H1 (cell line): ENCODE measurements around the gene NIPAL4. TPM values are rescaled to one million over a fixed set of nuclear protein-coding genes. Genes with fewer than 3 reads are reported as not detected.

Experiments used
- CTCF ChIA-PET: fragments of 300-600 bp; sonication (Branson Sonifier 250); formaldehyde crosslinking; loops from one replicate; lab custom pipeline; 2021; ENCODE audit not compliant: partially characterized antibody; lab: Charles Lee
- POLR2A ChIA-PET: fragments of 300-600 bp; sonication (Branson Sonifier 250); formaldehyde crosslinking; loops from one replicate; lab custom pipeline; 2021; ENCODE audit warnings: inconsistent platforms; ENCODE audit not compliant: partially characterized antibody; lab: Charles Lee
- DNase-seq, 2 experiments: peaks; one replicate each; pipeline versions ENCODE4 v3.0.0 to v3.0.0-alpha.2; 2010 to 2022; ENCODE audit warnings: low spot score in 2 of 2, low read depth in 1 of 2, mixed read lengths in 1 of 2
- FAIRE-seq: peaks from 2 replicates; lab custom pipeline; 2011; peaks lifted over from hg19 to GRCh38; lab: Jason Lieb, UNC
- H2AFZ ChIP-seq: 2 replicates; pipeline ENCODE4 v1.8.1; 2012; ENCODE audit warnings: low read length, inconsistent platforms
- H2AK5ac ChIP-seq: 2 replicates; pipeline ENCODE4 v1.6.1; 2013; ENCODE audit warnings: low read depth, low read length
- H2BK120ac ChIP-seq: replicated peaks from 2 replicates; pipeline ENCODE3; 2013; ENCODE audit warnings: low read depth, low read length, inconsistent platforms
- H2BK12ac ChIP-seq: 2 replicates; pipeline ENCODE4 v1.6.1; 2013; ENCODE audit warnings: low read depth, low read length
- H2BK15ac ChIP-seq: 2 replicates; pipeline ENCODE4 v1.6.1; 2013; ENCODE audit warnings: low read length
- H2BK20ac ChIP-seq: 2 replicates; pipeline ENCODE4 v1.6.1; 2013; ENCODE audit warnings: low read length
- H2BK5ac ChIP-seq: 2 replicates; pipeline ENCODE4 v1.6.1; 2013; ENCODE audit warnings: low read depth, low read length
- H3K14ac ChIP-seq: 2 replicates; pipeline ENCODE4 v1.6.1; 2013; ENCODE audit warnings: inconsistent platforms; ENCODE audit not compliant: insufficient read length
- H3K18ac ChIP-seq: 2 replicates; pipeline ENCODE4 v1.6.1; 2013; ENCODE audit warnings: low read length; ENCODE audit errors: extremely low read depth
- H3K23ac ChIP-seq: 2 replicates; pipeline ENCODE4 v1.6.1; 2013; ENCODE audit warnings: inconsistent platforms; ENCODE audit not compliant: insufficient read length
- H3K23me2 ChIP-seq: 2 replicates; pipeline ENCODE4 v1.6.1; 2013; ENCODE audit warnings: low read depth, low read length
- H3K27ac ChIP-seq: 2 replicates; pipeline ENCODE4 v1.6.1; 2011; ENCODE audit warnings: low read depth, low read length, inconsistent platforms
- H3K27me3 ChIP-seq, 4 experiments: replicated peaks in 1 of 4; 1 replicate in 1 of 4; 2 replicates in 3 of 4; pipeline versions ENCODE4 v1.6.1 to v1.8.1; 2011 to 2013; ENCODE audit warnings: low read length in 3 of 4, mild to moderate bottlenecking in 3 of 4, inconsistent platforms in 2 of 4, mixed read lengths in 2 of 4, moderate library complexity in 1 of 4; ENCODE audit not compliant: control insufficient read depth in 3 of 4, insufficient read depth in 3 of 4; ENCODE audit errors: extremely low read depth in 1 of 4
- H3K36me3 ChIP-seq, 4 experiments: 2 replicates each; pipeline versions ENCODE4 v1.6.1 to v1.8.1; 2011 to 2013; ENCODE audit warnings: mild to moderate bottlenecking in 4 of 4, low read length in 3 of 4, moderate library complexity in 2 of 4, control low read depth in 1 of 4, inconsistent platforms in 1 of 4; ENCODE audit not compliant: insufficient read depth in 4 of 4, control insufficient read depth in 2 of 4
- H3K4ac ChIP-seq: replicated peaks from 2 replicates; pipeline ENCODE3; 2013; ENCODE audit warnings: low read length, low read depth, mixed read lengths, inconsistent platforms; ENCODE audit not compliant: insufficient read length
- H3K4me1 ChIP-seq, 4 experiments: replicated peaks in 1 of 4; 1 replicate in 1 of 4; 2 replicates in 3 of 4; pipeline versions ENCODE4 v1.6.1 to v1.8.1; 2011 to 2013; ENCODE audit warnings: low read length in 3 of 4, inconsistent platforms in 2 of 4, mixed read lengths in 1 of 4; ENCODE audit not compliant: insufficient read depth in 4 of 4, control insufficient read depth in 3 of 4
- H3K4me2 ChIP-seq, 2 experiments: 2 replicates each; pipeline versions ENCODE4 v1.6.1 to v1.8.1; 2011 to 2013; ENCODE audit warnings: low read depth in 2 of 2, low read length in 2 of 2, control low read depth in 1 of 2, inconsistent platforms in 1 of 2, mild to moderate bottlenecking in 1 of 2; ENCODE audit not compliant: insufficient read depth in 1 of 2
- H3K4me3 ChIP-seq, 4 experiments: fragments of 200-600, 300-600 bp in 1 of 4; sonication (generic), shearing (Covaris generic), sonication (Bioruptor Twin) in 1 of 4; 2 replicates each; pipeline versions ENCODE4 v1.5.1 to v1.8.1; 2011 to 2016; ENCODE audit warnings: low read length in 4 of 4, low read depth in 3 of 4, control low read depth in 2 of 4, inconsistent platforms in 2 of 4, mild to moderate bottlenecking in 2 of 4, mixed read lengths in 1 of 4, moderate library complexity in 1 of 4; ENCODE audit not compliant: insufficient read depth in 2 of 4; ENCODE audit errors: extremely low read depth in 1 of 4
- H3K56ac ChIP-seq: replicated peaks from 2 replicates; pipeline ENCODE3; 2013; ENCODE audit warnings: low read depth, mild to moderate bottlenecking, mixed read lengths, low read length, inconsistent platforms; ENCODE audit not compliant: insufficient read length
- H3K79me1 ChIP-seq: 2 replicates; pipeline ENCODE4 v1.6.1; 2013; ENCODE audit warnings: low read depth, low read length, control low read depth
- H3K79me2 ChIP-seq, 2 experiments: 2 replicates each; pipeline versions ENCODE4 v1.6.1 to v1.8.1; 2012 to 2013; ENCODE audit warnings: low read length in 2 of 2, mild to moderate bottlenecking in 2 of 2, inconsistent platforms in 1 of 2; ENCODE audit not compliant: insufficient read depth in 2 of 2, control insufficient read depth in 1 of 2
- H3K9ac ChIP-seq, 4 experiments: replicated peaks in 1 of 4; 1 replicate in 1 of 4; 2 replicates in 3 of 4; pipeline versions ENCODE4 v1.6.1 to v1.8.1; 2011 to 2013; ENCODE audit warnings: low read depth in 3 of 4, low read length in 3 of 4, control low read depth in 2 of 4, mild to moderate bottlenecking in 2 of 4, moderate library complexity in 2 of 4, inconsistent platforms in 1 of 4; ENCODE audit errors: extremely low read depth in 1 of 4
- H3K9me3 ChIP-seq, 2 experiments: 2 replicates each; pipeline versions ENCODE4 v1.6.1 to v1.8.1; 2012 to 2013; ENCODE audit warnings: mild to moderate bottlenecking in 2 of 2, moderate library complexity in 2 of 2, control low read depth in 1 of 2, inconsistent platforms in 1 of 2, low read depth in 1 of 2, low read length in 1 of 2, mixed read lengths in 1 of 2; ENCODE audit not compliant: insufficient read depth in 2 of 2
- H4K20me1 ChIP-seq, 2 experiments: replicated peaks in 1 of 2; 2 replicates each; pipeline versions ENCODE3 to v1.8.1; 2011 to 2013; ENCODE audit warnings: inconsistent platforms in 2 of 2, low read length in 2 of 2, mild to moderate bottlenecking in 1 of 2; ENCODE audit not compliant: insufficient read depth in 2 of 2, control insufficient read depth in 1 of 2
- H4K5ac ChIP-seq: 2 replicates; pipeline ENCODE4 v1.6.1; 2013; ENCODE audit warnings: low read length, low read depth, mixed read lengths, inconsistent platforms; ENCODE audit not compliant: insufficient read length
- H4K8ac ChIP-seq: 2 replicates; pipeline ENCODE4 v1.8.0; 2013; ENCODE audit warnings: mild to moderate bottlenecking, moderate library complexity, low read length, inconsistent platforms; ENCODE audit not compliant: insufficient read depth; ENCODE audit errors: extremely low read depth
- H4K91ac ChIP-seq: replicated peaks from 2 replicates; pipeline ENCODE3; 2013; ENCODE audit warnings: low read length, mixed read lengths, inconsistent platforms; ENCODE audit not compliant: insufficient read length
- CTCF ChIP-seq, 3 experiments: IDR thresholded peaks; 1 replicate in 2 of 3; 2 replicates in 1 of 3; pipeline versions ENCODE4 v1.5.1 to v1.6.1; 2011; ENCODE audit warnings: low read length in 3 of 3, mild to moderate bottlenecking in 3 of 3, inconsistent platforms in 2 of 3, low read depth in 1 of 3, moderate library complexity in 1 of 3; ENCODE audit not compliant: insufficient read depth in 1 of 3; ENCODE audit errors: control extremely low read depth in 1 of 3
- SIN3A ChIP-seq, 2 experiments: IDR thresholded peaks in 1 of 2; conservative IDR thresholded peaks in 1 of 2; 2 replicates each; pipeline ENCODE4 v1.6.1; 2011 to 2012; ENCODE audit warnings: low read length in 2 of 2, improper control_type of control experiment in 1 of 2, low read depth in 1 of 2, mild to moderate bottlenecking in 1 of 2
- WGBS, 2 experiments: shearing (Covaris generic) in 1 of 2; methylation state at CpG; one replicate each; pipeline versions ENCODE4 v1.1.6 to v1.1.7; 2013 to 2015; ENCODE audit warnings: low lambda C conversion rate in 2 of 2, mixed read lengths in 2 of 2, inconsistent platforms in 1 of 2, low coverage in 1 of 2, missing lambda C conversion rate in 1 of 2; ENCODE audit not compliant: insufficient replicate concordance in 2 of 2, insufficient coverage in 1 of 2, insufficient read length in 1 of 2; ENCODE audit errors: extremely low coverage in 1 of 2, missing lambda C conversion rate in 1 of 2; 5-methylcytosine and 5-hydroxymethylcytosine counted together
- polyA plus RNA-seq, 7 experiments: library from polyadenylated mRNA; depleted of rRNA in 3 of 7; stranded (reverse) in 5 of 7; unstranded in 2 of 7; fragments of >200 nt in 5 of 7; fragments of 200-250 nt in 2 of 7; gene quantifications; 1 replicate in 5 of 7; 2 replicates in 1 of 7; 4 replicates in 1 of 7; pipeline versions ENCODE4 v1.2.1 to v1.2.3, GENCODE V29; 2011 to 2013; ENCODE audit warnings: missing spikeins in 2 of 7, mixed read lengths in 2 of 7
- total RNA-seq: library from RNA; stranded (reverse); fragmentation: NEBNext Ultra II Directional; extraction: Animal tissue kit (Norgen Biotek cat#: 25700); gene quantifications from 2 replicates; pipeline ENCODE4 v1.2.1, GENCODE V29; 2021

The NIPAL4 gene
- total and polyA plus RNA-seq, 2 of the 8 experiments (the other 6 are each of a cell fraction or from before 2014, with no cell fraction given), result 0.09 to 0.20 TPM

GRCh38 chr5:157520911-157521703 is 61.1 kb downstream of the NIPAL4 start:
- TF ChIP-seq CTCF (IDR thresholded peaks at IDR 0.05; ENCODE audit: control extremely low read depth in 1 of 3, insufficient read depth in 1 of 3, low read depth in 1 of 3, low read length in 3 of 3), result peak in 1 of 3 experiments; percentile 20; a peak in 1 of 4 replicates
- TF ChIP-seq SIN3A (conservative IDR thresholded peaks at IDR 0.05 in 1 of 2, IDR thresholded peaks at IDR 0.05 in 1 of 2; ENCODE audit: low read depth in 1 of 2, low read length in 2 of 2), result no peak
- Histone ChIP-seq H2BK12ac (no peak overlapping the region), H3K23me2 (no peaks in the 10 kb centered on the region), H3K4ac (no peak overlapping the region), H4K91ac (no peak overlapping the region), H3K27me3 (no peaks in the 10 kb centered on the region), H3K4me1 (no peaks in the 10 kb centered on the region), H2AFZ (no peak overlapping the region), H3K9me3 (no peaks in the 10 kb centered on the region), H3K36me3 (no peaks in the 10 kb centered on the region; a peak in 1 of 8 replicates), H2BK15ac (no peak overlapping the region), H2BK5ac (no peak overlapping the region), H4K8ac (no peak overlapping the region; the same call in 1 of the 2 replicates), H2BK20ac (no peak overlapping the region), H3K23ac (no peak overlapping the region), H3K9ac (no peak overlapping the region), H3K79me2 (no peaks in the 10 kb centered on the region), H2AK5ac (no peak overlapping the region), H4K5ac (no peak overlapping the region), H4K20me1 (peaks cover 0 to 2% of the 10 kb centered on the region in 2 experiments), H3K14ac (no peak overlapping the region), H3K18ac (no peak overlapping the region), H3K56ac (no peak overlapping the region), H3K79me1 (no peaks in the 10 kb centered on the region), H3K4me2 (no peak overlapping the region), H3K27ac (no peak overlapping the region), H2BK120ac (no peak overlapping the region), H3K4me3 (no peak overlapping the region)
- no peak for DNase-seq
- ChIA-PET POLR2A (no interaction called here), CTCF (interaction anchor here (1.0 to 1.1 kb wide), 2 partner anchors 9 to 12 kb away, joined by 3 to 4 read pairs; no protein-coding TSS in a partner anchor)
- 90% methylated on average over 9 of the region's 9 CpGs; no CpG with 5 or more reads in 1 of the 2 experiments for WGBS, 2 experiments
- FAIRE-seq, result no peak
